Colonic mucosa (tissue), 4 donors: ENCODE measurements around the gene SYNDIG1. TPM values are rescaled to one million over a fixed set of nuclear protein-coding genes. Genes with fewer than 3 reads are reported as not detected.

ENCODE experiments used
- DNase-seq: peaks from one replicate; pipeline ENCODE4 v3.0.0-alpha.2; 2020
- H3K27ac ChIP-seq: fragments of 200-600 bp; one replicate; pipeline ENCODE4 v1.8.0; 2021
- H3K27me3 ChIP-seq: fragments of 200-600 bp; one replicate; pipeline ENCODE4 v1.8.0; 2021
- H3K36me3 ChIP-seq: fragments of 200-600 bp; one replicate; pipeline ENCODE4 v1.8.0; 2021
- H3K4me1 ChIP-seq: fragments of 200-600 bp; one replicate; pipeline ENCODE4 v1.8.0; 2021; ENCODE audit warnings: mild to moderate bottlenecking
- H3K4me3 ChIP-seq: fragments of 200-600 bp; one replicate; pipeline ENCODE4 v1.8.0; 2021
- H3K9ac ChIP-seq, 2 donors: one replicate each; pipeline ENCODE4 v1.7.0; 2013; ENCODE audit warnings: control low read depth in 2 of 2, low read depth in 2 of 2, low read length in 2 of 2
- H3K9me3 ChIP-seq: fragments of 200-600 bp; one replicate; pipeline ENCODE4 v1.8.0; 2021
- CTCF ChIP-seq: fragments of 200-600 bp; IDR thresholded peaks from one replicate; pipeline ENCODE4 v1.8.0; 2022; ENCODE audit warnings: antibody characterized with exemption, mild to moderate bottlenecking
- intact Hi-C: fragments of 100-400 bp; cut with DNase I; formaldehyde crosslinking; loops from one replicate; pipeline ENCODE4 v1.14.1; 2022
- total RNA-seq, 2 donors: library from RNA; stranded (reverse); fragmentation: NEBNext Ultra II Directional in 1 of 2; extraction: Animal tissue kit (Norgen Biotek cat#: 25700) in 1 of 2; gene quantifications; one replicate each; pipeline ENCODE4 v1.2.1, GENCODE V29; 2021
- donor health status: healthy.
- donor health status: DM: no; HTN: no; CAD: no.
- donor health status: DM: no; HTN: no; CAD: no.

SYNDIG1 gene
- total RNA-seq, 2 donors from 2014 or later = 0.10 to 0.19 TPM

DNA sequence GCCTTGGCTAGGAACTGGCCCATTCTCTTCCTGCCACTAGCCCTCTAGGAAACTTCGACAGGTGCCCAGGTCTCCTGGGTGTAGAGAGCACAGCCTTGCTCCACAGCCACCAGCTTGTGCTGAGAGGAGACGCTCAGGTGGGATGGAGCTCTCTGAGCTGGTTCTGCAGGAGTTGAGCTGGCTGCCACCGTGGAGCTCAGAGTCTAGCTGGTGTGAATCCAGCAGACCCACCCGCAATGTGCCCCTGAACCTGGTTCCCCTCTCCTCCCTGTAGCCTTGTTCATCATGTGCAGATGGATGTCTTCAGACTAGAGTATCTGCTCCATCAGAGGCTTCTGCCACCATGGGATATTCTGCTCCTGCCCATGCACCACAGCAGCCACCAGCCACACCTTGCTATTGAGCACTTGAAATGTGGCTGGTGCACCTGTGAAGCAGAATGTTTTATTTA is 222.5 kb downstream of the SYNDIG1 start:
- DNase-seq = peak; percentile 8
- no peak overlapping the region for H3K4me3 ChIP-seq
- no peak overlapping the region for H3K9ac ChIP-seq
- H3K36me3 ChIP-seq = no peaks in the 10 kb centered on the region
- no peak for TF ChIP-seq CTCF
- H3K4me1 ChIP-seq = no peaks in the 10 kb centered on the region
- no peak overlapping the region for H3K27ac ChIP-seq
- intact Hi-C loops = no loop called here
- H3K9me3 ChIP-seq = no peaks in the 10 kb centered on the region
- H3K27me3 ChIP-seq = no peaks in the 10 kb centered on the region

GRCh38 chr20:24692446-24693200 is 223.2 kb downstream of the SYNDIG1 start:
- no peak for TF ChIP-seq CTCF
- Histone ChIP-seq H3K9me3 (no peaks in the 10 kb centered on the region), H3K27ac (no peak overlapping the region), H3K36me3 (no peaks in the 10 kb centered on the region), H3K4me3 (no peak overlapping the region), H3K9ac (no peak overlapping the region), H3K4me1 (no peaks in the 10 kb centered on the region), H3K27me3 (no peaks in the 10 kb centered on the region)
- intact Hi-C loops = no loop called here
- DNase-seq = peak; percentile 7

DNA sequence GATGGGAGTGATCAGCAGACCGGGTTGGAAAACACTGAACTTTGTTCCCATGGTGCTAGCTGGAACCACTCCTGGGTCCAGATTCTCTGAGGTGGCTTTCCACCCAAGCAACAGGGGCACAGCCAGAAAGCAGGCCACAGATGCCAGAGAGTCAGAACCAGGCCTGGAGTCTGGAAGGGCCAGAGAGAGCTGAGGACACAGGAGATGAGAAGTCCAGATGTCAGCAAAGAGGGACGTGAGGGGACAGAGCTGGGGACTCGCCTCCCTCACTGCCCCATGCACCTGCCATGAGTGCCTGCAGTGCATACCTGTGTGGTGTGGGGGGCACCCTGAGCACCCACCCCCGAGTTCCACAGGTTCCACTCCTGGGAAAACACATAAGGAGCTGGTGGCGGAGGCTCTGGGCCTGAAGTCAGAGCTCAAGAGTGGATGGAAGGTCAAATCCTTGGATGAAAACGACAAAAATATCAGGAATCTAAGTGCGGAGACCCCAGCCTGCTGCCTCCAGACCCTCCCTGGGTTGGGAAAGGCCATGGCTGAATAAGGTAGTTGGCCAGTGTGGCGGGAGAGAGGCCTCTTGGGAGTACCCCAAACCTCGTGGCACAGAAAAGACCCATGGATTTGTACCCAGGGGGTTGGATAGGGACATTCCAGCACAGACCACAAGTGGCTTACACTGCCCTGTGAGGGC is 224.2 kb downstream of the SYNDIG1 start:
- no peak for TF ChIP-seq CTCF
- Histone ChIP-seq H3K36me3 (no peaks in the 10 kb centered on the region), H3K27ac (no peak overlapping the region), H3K27me3 (no peaks in the 10 kb centered on the region), H3K4me1 (no peaks in the 10 kb centered on the region), H3K9me3 (no peaks in the 10 kb centered on the region), H3K4me3 (no peak overlapping the region), H3K9ac (no peak overlapping the region)
- intact Hi-C loops = no loop called here
- DNase-seq = peak; percentile 10

- no peak for DNase-seq
- Histone ChIP-seq H3K36me3 (no peaks in the 10 kb centered on the region), H3K4me3 (no peak overlapping the region), H3K4me1 (no peaks in the 10 kb centered on the region), H3K9ac (no peak overlapping the region), H3K27ac (no peak overlapping the region), H3K27me3 (no peaks in the 10 kb centered on the region), H3K9me3 (no peaks in the 10 kb centered on the region)
- intact Hi-C loops = no loop called here
- no peak for TF ChIP-seq CTCF
These were observed 224.8 kb downstream of the SYNDIG1 start for GRCh38 chr20:24694157-24694726.

- intact Hi-C loops = no loop called here
- H3K27me3 ChIP-seq = no peaks in the 10 kb centered on the region
- H3K36me3 ChIP-seq = no peaks in the 10 kb centered on the region
- H3K27ac ChIP-seq = no peak overlapping the region
- no peak overlapping the region for H3K9ac ChIP-seq
- no peaks in the 10 kb centered on the region for H3K4me1 ChIP-seq
- H3K4me3 ChIP-seq = no peak overlapping the region
- TF ChIP-seq CTCF = no peak
- DNase-seq = no peak
- no peaks in the 10 kb centered on the region for H3K9me3 ChIP-seq
These were observed 225.5 kb downstream of the SYNDIG1 start for GRCh38 chr20:24694727-24695528.
